DMS53 treated with DMSO at 0.1 percent for 48 hours (cell line): Measurements from ENCODE around the gene AREG.

ENCODE experiments used
- DNase-seq: peaks from one replicate; lab custom pipeline; 2025; ENCODE audit not compliant: unreplicated experiment; lab: John Stamatoyannopoulos, UW

The AREG gene

DNA sequence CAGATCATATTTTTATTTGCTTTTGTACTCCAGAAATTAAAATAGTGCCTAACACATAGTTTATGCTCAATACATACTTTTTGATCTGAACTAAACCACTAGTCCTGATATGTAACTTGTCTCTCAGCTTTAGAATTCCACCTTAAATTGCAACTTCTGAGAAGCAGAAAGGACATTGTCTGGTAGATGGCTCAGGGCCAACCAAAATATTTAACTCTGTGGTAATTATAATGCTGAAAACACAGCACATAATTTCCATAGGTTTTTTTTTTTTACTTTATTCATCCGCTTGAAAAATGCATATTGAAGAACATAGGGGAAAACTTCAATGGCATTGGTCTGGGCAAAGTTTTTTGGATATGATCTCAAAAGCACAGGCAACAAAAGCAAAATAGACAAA lies 59.3 kb downstream of the AREG start:
- DNase-seq, result no peak
